ENCODE measurements around the gene NHSL2. TPM values are rescaled to one million over a fixed set of nuclear protein-coding genes. Genes with fewer than 3 reads are reported as not detected.

Gene NHSL2
- total RNA-seq, 4 donors from 2014 or later: 16.2 to 26.5 (median 23.0) TPM

DNA sequence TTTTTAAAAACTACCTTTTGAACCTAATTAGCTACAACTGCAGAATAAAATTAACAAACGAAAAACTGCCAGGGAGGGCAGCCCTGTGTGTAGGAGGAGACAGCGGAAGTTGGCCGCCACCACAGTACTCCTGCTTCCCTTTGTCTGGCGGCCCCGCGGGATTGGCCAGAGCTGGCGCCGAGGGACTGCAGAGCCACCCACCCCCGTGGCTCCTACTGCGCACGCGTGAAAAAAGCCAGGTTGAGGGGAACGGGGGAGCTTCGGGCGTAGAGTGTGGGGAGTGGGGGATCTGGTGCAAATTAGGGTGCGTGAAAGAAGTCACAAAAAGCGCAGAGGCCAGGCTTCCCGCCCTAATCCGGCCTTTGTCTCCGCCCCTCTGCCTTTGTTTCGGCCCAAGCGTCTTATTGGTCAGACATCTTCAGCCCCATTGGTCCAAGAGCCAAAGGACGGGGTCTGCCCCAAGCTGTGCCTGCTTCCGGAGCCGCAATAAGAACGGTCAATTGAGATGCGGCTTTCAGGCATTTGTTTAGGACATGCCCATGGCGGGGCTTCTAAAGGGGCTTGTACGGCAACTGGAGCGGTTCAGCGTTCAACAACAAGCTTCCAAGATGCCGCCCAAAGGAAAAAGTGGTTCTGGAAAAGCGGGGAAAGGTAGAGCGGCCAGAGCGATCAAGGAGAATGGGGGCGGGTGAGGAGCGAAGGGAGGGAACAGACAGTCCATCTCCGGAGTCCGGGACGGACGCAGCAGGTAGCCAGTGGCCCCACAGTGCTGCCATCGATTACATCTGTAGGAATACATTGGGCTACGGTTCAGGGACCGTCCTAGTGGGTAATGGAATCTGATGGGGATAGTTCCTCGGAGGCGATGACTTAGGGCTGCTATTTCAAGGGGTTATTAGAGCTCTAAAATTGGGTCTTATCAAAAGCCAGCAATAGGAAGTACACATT lies 270.8 kb downstream of the NHSL2 start, which contains the start of gene PIN4:
PIN4 (plus strand) TSS at position 580 of the 948 bp plus-strand sequence; CDS start at position 609, 29 bp downstream.
- Histone ChIP-seq H3K9me3 (no peaks in the 10 kb centered on the region), H3K4me3 (peak within 1 kb of the TSS; percentile 49 to 67 (median 53)), H3K27ac (peak within 1 kb of the TSS in 3 of 4 donors; percentile 71 to 84 (median 73)), H3K27me3 (no peaks in the 10 kb centered on the region), H3K4me1 (peaks cover 0 to 23% (median 0%) of the 10 kb centered on the region in 4 donors), H3K36me3 (no peaks in the 10 kb centered on the region)
- 1 to 25% methylated on average over 26 to 45 of the region's 46 CpGs for WGBS, 2 donors
- TF ChIP-seq, protein P1, sequence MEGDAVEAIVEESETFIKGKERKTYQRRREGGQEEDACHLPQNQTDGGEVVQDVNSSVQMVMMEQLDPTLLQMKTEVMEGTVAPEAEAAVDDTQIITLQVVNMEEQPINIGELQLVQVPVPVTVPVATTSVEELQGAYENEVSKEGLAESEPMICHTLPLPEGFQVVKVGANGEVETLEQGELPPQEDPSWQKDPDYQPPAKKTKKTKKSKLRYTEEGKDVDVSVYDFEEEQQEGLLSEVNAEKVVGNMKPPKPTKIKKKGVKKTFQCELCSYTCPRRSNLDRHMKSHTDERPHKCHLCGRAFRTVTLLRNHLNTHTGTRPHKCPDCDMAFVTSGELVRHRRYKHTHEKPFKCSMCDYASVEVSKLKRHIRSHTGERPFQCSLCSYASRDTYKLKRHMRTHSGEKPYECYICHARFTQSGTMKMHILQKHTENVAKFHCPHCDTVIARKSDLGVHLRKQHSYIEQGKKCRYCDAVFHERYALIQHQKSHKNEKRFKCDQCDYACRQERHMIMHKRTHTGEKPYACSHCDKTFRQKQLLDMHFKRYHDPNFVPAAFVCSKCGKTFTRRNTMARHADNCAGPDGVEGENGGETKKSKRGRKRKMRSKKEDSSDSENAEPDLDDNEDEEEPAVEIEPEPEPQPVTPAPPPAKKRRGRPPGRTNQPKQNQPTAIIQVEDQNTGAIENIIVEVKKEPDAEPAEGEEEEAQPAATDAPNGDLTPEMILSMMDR (IDR thresholded peaks at IDR 0.05): no peak
- TF ChIP-seq EP300 (IDR thresholded peaks at IDR 0.05) (peak in 1 of 2 donors; percentile 77), POLR2A (IDR thresholded peaks at IDR 0.05) (peak in 1 of 2 donors; percentile 56)
- peak; percentile 65 to 82 for DNase-seq (ENCODE audit: low spot score in 2 of 2)

DNA sequence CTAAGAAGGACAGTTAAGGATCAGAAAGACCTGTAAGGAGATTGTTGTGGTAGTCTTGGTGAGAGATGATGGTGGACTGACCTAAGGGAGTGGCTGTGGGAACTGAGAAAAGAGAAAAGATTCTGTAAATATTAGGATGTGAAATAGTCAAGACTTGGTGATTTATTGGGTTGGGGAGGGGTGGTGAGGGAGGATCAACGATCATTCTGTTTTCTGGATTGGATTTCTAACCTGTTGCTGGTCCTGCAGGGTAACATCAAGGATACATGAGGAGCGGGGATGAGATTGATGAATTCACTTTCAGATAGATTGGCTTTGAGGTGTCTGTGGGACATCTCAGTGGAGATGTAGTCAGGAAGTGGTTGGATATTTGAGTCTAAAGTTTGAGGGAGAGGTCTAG lies 272.3 kb downstream of the NHSL2 start:
- no peaks in the 10 kb centered on the region for H3K9me3 ChIP-seq
- no peak overlapping the region for H3K27ac ChIP-seq
- peak overlapping the region in 1 of 4 donors; percentile 67 for H3K4me3 ChIP-seq
- 75 to 93% methylated on average over 2 of the region's 2 CpGs for WGBS, 2 donors
- peaks cover 0 to 11% (median 0%) of the 10 kb centered on the region in 3 donors for H3K36me3 ChIP-seq
- TF ChIP-seq EP300 (IDR thresholded peaks at IDR 0.05) (no peak), POLR2A (IDR thresholded peaks at IDR 0.05) (no peak)
- TF ChIP-seq, protein P1 (IDR thresholded peaks at IDR 0.05): no peak
- H3K27me3 ChIP-seq: no peaks in the 10 kb centered on the region
- H3K4me1 ChIP-seq: peaks cover 0 to 23% (median 0%) of the 10 kb centered on the region in 4 donors
- no peak for DNase-seq (ENCODE audit: low spot score in 2 of 2)

DNA sequence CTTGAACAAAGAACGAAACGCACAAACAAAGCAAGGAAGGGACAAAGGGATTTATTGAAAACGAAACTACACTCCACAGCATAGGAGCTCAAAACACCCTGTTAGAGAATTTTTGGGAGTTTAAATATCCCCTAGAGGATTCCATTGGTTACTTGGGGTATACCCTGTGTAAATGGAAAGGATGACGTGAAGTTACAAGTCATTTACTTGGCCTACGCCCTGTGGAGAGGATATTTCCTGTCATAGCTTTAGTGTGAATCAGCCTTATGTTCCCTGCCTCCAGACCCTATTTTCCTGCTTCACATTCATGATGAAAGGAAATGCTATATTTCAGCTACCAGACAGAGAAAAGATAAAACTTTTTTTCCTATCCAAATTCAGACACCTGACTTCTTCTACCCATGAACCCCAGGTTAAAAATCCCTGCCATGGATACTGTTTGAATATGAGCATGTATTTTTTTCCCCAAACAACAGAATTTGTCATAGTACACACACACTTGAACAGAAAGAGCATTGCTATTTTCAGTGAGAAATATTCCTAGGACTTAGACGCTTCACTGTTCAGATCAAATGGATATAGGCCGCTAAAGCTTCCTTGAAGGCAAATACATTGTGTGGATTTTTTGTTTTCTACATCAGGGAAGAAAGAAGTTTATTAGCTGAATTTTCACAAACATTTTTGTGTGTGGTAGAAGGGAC lies 291.3 kb downstream of the NHSL2 start:
- 74 to 75% methylated on average over 7 of the region's 7 CpGs for WGBS, 2 donors
- no peak overlapping the region for H3K27ac ChIP-seq
- H3K36me3 ChIP-seq: peaks cover 0 to 34% (median 0%) of the 10 kb centered on the region in 3 donors
- no peaks in the 10 kb centered on the region for H3K9me3 ChIP-seq
- no peaks in the 10 kb centered on the region for H3K4me1 ChIP-seq
- H3K27me3 ChIP-seq: peaks cover 0 to 10% of the 10 kb centered on the region in 2 donors
- no peak for DNase-seq (ENCODE audit: low spot score in 2 of 2)
- no peak overlapping the region for H3K4me3 ChIP-seq
- TF ChIP-seq POLR2A (IDR thresholded peaks at IDR 0.05) (no peak), EP300 (IDR thresholded peaks at IDR 0.05) (no peak)
- TF ChIP-seq, protein P1 (IDR thresholded peaks at IDR 0.05): no peak

Small RNAs within 50 kb of the gene (small RNA-seq; reads per million reads assigned to genes)
- not detected for gene RNU6-1078P

Other genes starting within 250 kb of the NHSL2 start
- not detected for gene CXorf49, start 192.6 kb upstream of the NHSL2 start, total RNA-seq
- gene CXorf49B, start 147.5 kb upstream of the NHSL2 start, total RNA-seq: not detected
- gene RTL5, start 221.1 kb downstream of the NHSL2 start, total RNA-seq: 10 to 100 TPM in 1 of 4 donors, 1 to 10 TPM in 3; 6.5 to 14.7 (median 7.8) TPM